OCI-LY7 (cell line): ENCODE measurements around the gene IL21. TPM values are rescaled to one million over a fixed set of nuclear protein-coding genes. Genes with fewer than 3 reads are reported as not detected.

ENCODE experiments used
- BruUV-seq: library from RNA; stranded (reverse); fragments of 400-500 nt; replicated peaks from 2 replicates; lab custom pipeline; 2021; lab: Mats Ljungman, UMichigan
- CTCF ChIA-PET: fragments of 300-600 bp; sonication (Branson Sonifier 250); formaldehyde crosslinking; loops from one replicate; lab custom pipeline; 2022; ENCODE audit warnings: antibody characterized with exemption; ENCODE audit not compliant: unreplicated experiment; lab: Charles Lee
- POLR2A ChIA-PET: fragments of 300-600 bp; sonication (Branson Sonifier 250); formaldehyde crosslinking; loops from one replicate; lab custom pipeline; 2022; ENCODE audit warnings: antibody characterized with exemption; lab: Charles Lee
- DNase-seq: peaks from one replicate; pipeline ENCODE4 v3.0.0-alpha.2; 2015; ENCODE audit warnings: low spot score
- H2AFZ ChIP-seq: fragments of 200-600 bp; sonication (generic), shearing (Covaris generic); 2 replicates; pipeline ENCODE4 v1.6.1; 2014; ENCODE audit warnings: mild to moderate bottlenecking, antibody characterized with exemption, low read length, moderate library complexity
- H3K27ac ChIP-seq: fragments of 200-600 bp; sonication (generic); 2 replicates; pipeline ENCODE4 v1.5.1; 2014; ENCODE audit warnings: mixed run types, low read depth, mild to moderate bottlenecking, moderate library complexity, low read length, inconsistent platforms; ENCODE audit not compliant: poor library complexity, severe bottlenecking
- H3K36me3 ChIP-seq: fragments of 200-600 bp; sonication (generic); 2 replicates; pipeline ENCODE4 v1.6.1; 2014; ENCODE audit warnings: mild to moderate bottlenecking, antibody characterized with exemption, low read length, moderate library complexity, mixed read lengths; ENCODE audit not compliant: insufficient read depth
- H3K4me1 ChIP-seq: fragments of 200-600 bp; sonication (generic); 2 replicates; pipeline ENCODE4 v1.5.1; 2014; ENCODE audit warnings: mild to moderate bottlenecking, low read length; ENCODE audit not compliant: insufficient read depth, poor library complexity, severe bottlenecking
- H3K4me2 ChIP-seq: fragments of 200-600 bp; sonication (generic); 2 replicates; pipeline ENCODE4 v1.6.1; 2014; ENCODE audit warnings: mild to moderate bottlenecking, low read length
- H3K4me3 ChIP-seq: fragments of 200-600 bp; sonication (generic); 2 replicates; pipeline ENCODE4 v1.5.1; 2014; ENCODE audit warnings: mild to moderate bottlenecking, low read depth, low read length; ENCODE audit not compliant: poor library complexity, severe bottlenecking
- H3K79me2 ChIP-seq: fragments of 200-600 bp; sonication (generic); 2 replicates; pipeline ENCODE4 v1.6.1; 2016; ENCODE audit warnings: low read depth, mild to moderate bottlenecking, low read length, moderate library complexity, mixed read lengths; ENCODE audit not compliant: insufficient read depth
- H3K9me2 ChIP-seq: fragments of 200-600 bp; sonication (generic); 2 replicates; pipeline ENCODE4 v1.6.1; 2016; ENCODE audit warnings: mild to moderate bottlenecking, low read length, mixed read lengths; ENCODE audit not compliant: insufficient read depth
- H3K9me3 ChIP-seq: fragments of 200-600 bp; sonication (generic); 2 replicates; pipeline ENCODE4 v1.6.1; 2014; ENCODE audit warnings: mild to moderate bottlenecking, mixed run types, low read length, mixed read lengths
- H4K20me1 ChIP-seq: fragments of 200-600 bp; sonication (generic); 2 replicates; pipeline ENCODE4 v1.6.1; 2014; ENCODE audit warnings: mild to moderate bottlenecking, antibody characterized with exemption, low read length, moderate library complexity, mixed read lengths; ENCODE audit not compliant: insufficient read depth
- EZH2phosphoT487 ChIP-seq: fragments of 200-600 bp; sonication (generic); IDR thresholded peaks from 2 replicates; pipeline ENCODE4 v1.6.1; 2018; ENCODE audit warnings: low read depth, borderline replicate concordance, mild to moderate bottlenecking, mixed run types, antibody characterized with exemption, low read length, moderate library complexity, mixed read lengths
- intact Hi-C: fragments of 100-400 bp; cut with micrococcal nuclease; formaldehyde crosslinking; loops from one replicate; pipeline ENCODE4 v1.10.0; 2022; ENCODE audit not compliant: unreplicated experiment
- total RNA-seq, 2 experiments: library from RNA; depleted of rRNA in 1 of 2; stranded (reverse); fragments of >200 nt in 1 of 2; shearing (Covaris generic) in 1 of 2; gene quantifications; 2 replicates each; pipeline ENCODE4 v1.2.3, GENCODE V29; 2014 to 2022
- TF ChIP-seq, protein P1 (sequence below): fragments of 200-600 bp; sonication (generic); conservative IDR thresholded peaks from 2 replicates; pipeline ENCODE4 v1.5.1; 2014; ENCODE audit warnings: mild to moderate bottlenecking, antibody characterized with exemption, low read length, moderate library complexity, mixed read lengths

IL21 gene
- total RNA-seq, 2 experiments from 2014 or later = not detected

DNA sequence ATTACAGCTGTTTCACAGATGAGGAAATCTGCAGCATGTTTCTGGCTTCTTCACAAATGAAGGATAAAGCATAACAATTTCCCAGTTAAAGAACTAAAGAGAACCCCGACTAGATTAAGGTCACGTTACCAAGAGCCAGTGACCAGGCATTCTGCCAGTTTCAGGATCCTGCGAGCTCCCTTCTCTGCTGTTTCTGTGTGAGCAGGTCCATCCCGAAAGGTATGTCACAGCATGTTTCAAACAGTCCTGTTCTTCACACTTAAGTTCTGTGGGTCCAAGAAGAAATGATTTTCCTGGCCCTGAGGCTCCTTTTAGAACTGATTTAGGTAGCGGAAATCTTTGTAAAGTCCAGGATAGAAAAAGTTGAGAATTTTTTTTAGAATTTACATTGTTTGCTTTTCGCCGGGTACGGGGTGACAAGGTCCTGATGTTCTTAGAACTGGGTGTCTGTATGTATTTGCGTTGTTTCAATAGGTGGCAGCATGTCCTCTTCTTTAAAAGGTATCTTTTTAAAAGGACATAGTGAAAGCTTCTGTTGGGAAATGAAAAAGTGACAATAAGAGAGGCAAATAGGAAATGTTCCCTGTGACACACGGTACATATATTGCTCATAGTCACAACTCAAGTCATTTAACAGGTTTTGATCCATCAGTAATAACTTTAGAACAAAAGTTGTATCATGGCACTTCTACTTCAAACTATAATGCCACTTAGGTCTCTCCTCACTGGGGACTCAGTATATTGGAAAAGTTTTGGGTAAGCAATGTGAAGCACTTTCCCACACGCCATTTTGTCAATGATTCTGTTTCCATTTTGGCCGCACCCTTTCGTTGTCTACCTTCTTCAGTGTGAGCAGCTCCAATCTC is 18.4 kb downstream of the IL21 start:
- POLR2A ChIA-PET = no interaction called here
- H3K4me2 ChIP-seq = no peak overlapping the region

GRCh38 chr4:122591196-122591595 is 29.7 kb downstream of the IL21 start:
- POLR2A ChIA-PET = no interaction called here

More for the DNA sequence above, 18.4 kb downstream of the IL21 start:
- H3K9me2 ChIP-seq = no peaks in the 10 kb centered on the region
- no peak overlapping the region for H3K27ac ChIP-seq
- no peaks in the 10 kb centered on the region for H3K9me3 ChIP-seq
- TF ChIP-seq EZH2phosphoT487 = no peak
- TF ChIP-seq, protein P1, sequence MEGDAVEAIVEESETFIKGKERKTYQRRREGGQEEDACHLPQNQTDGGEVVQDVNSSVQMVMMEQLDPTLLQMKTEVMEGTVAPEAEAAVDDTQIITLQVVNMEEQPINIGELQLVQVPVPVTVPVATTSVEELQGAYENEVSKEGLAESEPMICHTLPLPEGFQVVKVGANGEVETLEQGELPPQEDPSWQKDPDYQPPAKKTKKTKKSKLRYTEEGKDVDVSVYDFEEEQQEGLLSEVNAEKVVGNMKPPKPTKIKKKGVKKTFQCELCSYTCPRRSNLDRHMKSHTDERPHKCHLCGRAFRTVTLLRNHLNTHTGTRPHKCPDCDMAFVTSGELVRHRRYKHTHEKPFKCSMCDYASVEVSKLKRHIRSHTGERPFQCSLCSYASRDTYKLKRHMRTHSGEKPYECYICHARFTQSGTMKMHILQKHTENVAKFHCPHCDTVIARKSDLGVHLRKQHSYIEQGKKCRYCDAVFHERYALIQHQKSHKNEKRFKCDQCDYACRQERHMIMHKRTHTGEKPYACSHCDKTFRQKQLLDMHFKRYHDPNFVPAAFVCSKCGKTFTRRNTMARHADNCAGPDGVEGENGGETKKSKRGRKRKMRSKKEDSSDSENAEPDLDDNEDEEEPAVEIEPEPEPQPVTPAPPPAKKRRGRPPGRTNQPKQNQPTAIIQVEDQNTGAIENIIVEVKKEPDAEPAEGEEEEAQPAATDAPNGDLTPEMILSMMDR = peak; percentile 51; the same call in 1 of the 2 replicates
- no peak overlapping the region for H3K4me3 ChIP-seq
- intact Hi-C loops = loop anchor here (5.0 kb wide), 1 partner anchor 310 kb away; no protein-coding TSS in a partner anchor
- CTCF ChIA-PET = no interaction called here
- H2AFZ ChIP-seq = no peak overlapping the region
- no peaks in the 10 kb centered on the region for H3K4me1 ChIP-seq
- H4K20me1 ChIP-seq = no peaks in the 10 kb centered on the region
- no TSS peak for BruUV-seq
- H3K36me3 ChIP-seq = no peaks in the 10 kb centered on the region
- H3K79me2 ChIP-seq = no peaks in the 10 kb centered on the region
- DNase-seq = no peak

More at GRCh38 chr4:122591196-122591595, 29.7 kb downstream of the IL21 start:
- Histone ChIP-seq H2AFZ (no peak overlapping the region), H3K27ac (no peak overlapping the region), H3K4me3 (no peak overlapping the region), H4K20me1 (no peaks in the 10 kb centered on the region), H3K36me3 (no peaks in the 10 kb centered on the region), H3K9me2 (no peaks in the 10 kb centered on the region), H3K9me3 (no peaks in the 10 kb centered on the region), H3K4me1 (no peaks in the 10 kb centered on the region), H3K4me2 (no peak overlapping the region), H3K79me2 (no peaks in the 10 kb centered on the region)
- no peak for DNase-seq
- intact Hi-C loops = no loop called here
- TF ChIP-seq, protein P1 = no peak
- TF ChIP-seq EZH2phosphoT487 = no peak
- BruUV-seq = no TSS peak
- CTCF ChIA-PET = no interaction called here
